ENCODE measurements around the gene PTPN4.

The PTPN4 gene

DNA sequence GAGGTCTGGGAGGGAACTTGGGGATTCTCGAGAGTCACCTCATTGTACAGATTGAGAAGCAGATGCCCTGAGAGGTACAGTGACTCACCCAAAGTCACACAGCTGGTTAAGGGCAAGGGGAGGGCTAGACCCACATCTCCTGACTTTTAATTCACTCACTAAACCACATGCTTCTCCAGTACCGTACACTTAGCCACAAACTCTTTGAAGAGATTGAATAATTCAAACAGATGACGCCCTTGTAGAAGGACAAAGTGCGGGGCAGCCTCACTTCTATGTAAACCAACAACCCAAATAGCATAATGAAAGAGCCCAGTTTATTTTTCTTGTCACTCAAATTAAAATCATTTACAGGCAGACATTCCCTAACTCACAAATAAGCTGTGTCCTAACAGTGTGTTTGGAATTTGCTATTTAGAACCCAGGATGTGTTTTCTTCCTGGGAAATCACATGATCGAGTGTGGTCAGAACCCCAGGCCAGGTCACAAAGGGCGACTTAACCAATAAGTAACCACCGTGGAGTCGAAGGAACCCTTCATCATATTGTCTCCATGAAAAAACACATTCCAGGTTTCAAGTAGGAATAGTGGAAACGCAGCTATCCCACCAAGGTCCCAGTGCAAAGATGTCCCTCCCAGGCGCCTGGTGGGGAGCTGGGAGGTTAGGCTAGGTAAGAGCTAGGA is 35.8 kb upstream of the PTPN4 start:
- no peaks in the 10 kb centered on the region for H3K9me3 Mint-ChIP-seq
- H3K27ac Mint-ChIP-seq: peak overlapping the region; percentile 49
- no peaks in the 10 kb centered on the region for H3K36me3 Mint-ChIP-seq (ENCODE audit: low read depth)

DNA sequence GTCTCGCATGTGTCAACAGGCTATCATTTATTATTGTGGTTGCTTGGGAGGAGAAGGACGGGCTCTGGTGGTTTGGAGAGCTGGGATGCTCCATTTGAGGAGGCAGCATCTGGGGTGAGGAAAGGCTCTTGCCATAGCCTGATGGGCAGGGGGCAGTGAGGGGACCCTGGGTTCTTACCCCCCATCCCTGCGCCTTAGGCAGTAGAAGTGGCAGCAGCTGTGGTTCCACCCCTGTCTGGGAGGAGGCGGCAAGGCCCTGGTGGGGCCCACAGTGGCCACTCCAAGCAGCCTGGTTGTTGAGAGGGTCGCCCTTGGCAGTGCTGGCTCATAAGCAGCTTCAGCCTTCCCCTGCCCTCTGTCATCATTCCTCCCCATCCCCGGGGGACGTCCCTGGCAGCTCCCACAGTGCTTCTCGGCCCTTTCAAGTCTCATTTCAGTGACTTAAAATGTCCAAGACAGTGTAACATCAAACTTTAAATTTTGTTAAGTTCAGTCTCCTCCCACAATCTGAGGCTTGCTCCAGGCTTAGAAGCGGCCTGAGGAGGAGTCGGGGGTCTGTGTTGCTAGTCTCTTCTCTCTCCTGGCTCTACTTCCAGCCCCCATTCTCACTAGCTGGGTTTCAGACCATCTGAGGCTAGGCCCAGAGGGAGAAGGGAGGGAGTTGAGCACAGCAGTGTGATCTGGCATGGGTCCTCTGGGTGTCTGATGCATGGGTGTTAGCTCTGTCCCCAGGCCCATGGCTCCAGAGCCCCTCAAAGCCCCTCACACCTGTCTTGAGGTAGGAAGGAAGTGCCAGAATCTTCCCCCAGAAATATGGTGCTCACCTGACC is 34.9 kb upstream of the PTPN4 start:
- no peaks in the 10 kb centered on the region for H3K9me3 Mint-ChIP-seq
- H3K36me3 Mint-ChIP-seq (ENCODE audit: low read depth): no peaks in the 10 kb centered on the region
- H3K4me3 Mint-ChIP-seq: no peak overlapping the region
- H3K4me1 Mint-ChIP-seq (ENCODE audit: low read depth): peaks cover 10% of the 10 kb centered on the region
- H3K27me3 Mint-ChIP-seq: no peaks in the 10 kb centered on the region
- no peak overlapping the region for H3K27ac Mint-ChIP-seq

More for the DNA sequence above, 35.8 kb upstream of the PTPN4 start:
- Mint-ChIP-seq H3K4me3 (no peak overlapping the region), H3K4me1 (ENCODE audit: low read depth) (peaks cover 12% of the 10 kb centered on the region), H3K27me3 (no peaks in the 10 kb centered on the region)

DNA sequence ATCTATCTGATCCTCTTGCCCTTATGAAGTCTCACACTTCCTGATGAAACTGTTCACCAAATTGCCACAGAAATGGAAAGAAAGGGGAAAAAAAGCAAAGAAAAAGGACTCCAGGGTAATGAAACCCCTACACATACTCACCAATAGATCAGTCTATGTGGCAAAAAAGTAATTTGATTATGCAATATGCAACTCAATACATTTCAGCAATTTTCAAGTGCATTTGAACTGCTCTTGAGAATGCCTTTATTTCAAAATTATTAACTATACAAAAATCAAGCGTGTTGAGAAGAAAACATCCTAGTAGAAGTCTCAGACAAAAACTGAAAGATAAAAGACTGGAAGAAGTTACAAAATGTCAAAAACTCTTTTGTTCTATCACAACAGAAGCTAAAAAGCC is 32.2 kb upstream of the PTPN4 start:
- Mint-ChIP-seq H3K4me3 (no peak overlapping the region), H3K36me3 (ENCODE audit: low read depth) (no peaks in the 10 kb centered on the region), H3K4me1 (ENCODE audit: low read depth) (peaks cover 10% of the 10 kb centered on the region), H3K9me3 (no peaks in the 10 kb centered on the region), H3K27ac (no peak overlapping the region), H3K27me3 (no peaks in the 10 kb centered on the region)

DNA sequence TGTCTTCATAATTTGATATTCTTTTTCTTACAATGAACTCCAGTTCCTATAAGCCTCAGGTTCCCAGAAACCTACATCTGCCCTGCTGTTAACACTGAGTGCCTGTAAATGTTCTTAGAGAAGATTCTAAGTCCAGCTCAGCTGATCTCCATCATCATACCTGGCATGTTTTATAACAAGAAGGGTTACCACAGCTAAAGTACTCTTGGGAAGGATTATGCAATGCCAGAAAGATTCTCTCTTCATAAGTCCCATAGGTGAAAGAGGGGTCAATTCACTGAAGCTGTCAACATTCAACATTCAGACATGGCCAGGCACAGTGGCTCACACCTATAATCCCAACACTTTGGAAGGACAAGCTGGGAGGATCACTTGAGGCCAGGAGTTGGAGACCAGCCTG is 31.3 kb upstream of the PTPN4 start:
- H3K27ac Mint-ChIP-seq: no peak overlapping the region
- no peaks in the 10 kb centered on the region for H3K27me3 Mint-ChIP-seq
- peaks cover 8% of the 10 kb centered on the region for H3K4me1 Mint-ChIP-seq (ENCODE audit: low read depth)
- no peaks in the 10 kb centered on the region for H3K9me3 Mint-ChIP-seq
- no peak overlapping the region for H3K4me3 Mint-ChIP-seq
- no peaks in the 10 kb centered on the region for H3K36me3 Mint-ChIP-seq (ENCODE audit: low read depth)

DNA sequence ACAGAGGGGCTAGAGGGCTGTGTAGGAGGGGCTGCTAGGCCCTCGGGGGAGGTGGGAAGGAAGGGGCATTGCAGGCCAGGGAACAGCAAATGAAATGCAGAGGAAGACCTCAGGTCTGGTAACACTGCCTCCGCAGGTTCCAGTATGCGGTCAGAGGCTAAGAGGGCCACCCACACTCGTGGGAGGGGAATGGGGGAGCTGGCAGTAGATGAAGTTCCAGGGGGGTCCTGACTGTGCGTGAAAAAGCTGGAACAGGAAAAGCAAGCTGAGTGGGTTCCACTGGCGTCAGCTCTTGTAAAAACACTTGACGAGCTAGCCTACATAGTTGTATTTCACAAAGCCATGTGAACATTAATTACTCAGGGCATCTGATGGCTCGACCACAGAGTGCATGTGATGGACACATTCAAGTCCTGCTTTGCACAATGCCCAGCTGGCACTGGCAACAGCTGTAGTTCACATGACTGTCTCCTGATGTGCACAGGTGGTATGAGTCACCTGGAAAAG is 29.0 kb upstream of the PTPN4 start:
- H3K36me3 Mint-ChIP-seq (ENCODE audit: low read depth): no peaks in the 10 kb centered on the region
- no peak overlapping the region for H3K4me3 Mint-ChIP-seq
- H3K4me1 Mint-ChIP-seq (ENCODE audit: low read depth): no peaks in the 10 kb centered on the region
- no peak overlapping the region for H3K27ac Mint-ChIP-seq
- no peaks in the 10 kb centered on the region for H3K9me3 Mint-ChIP-seq
- no peaks in the 10 kb centered on the region for H3K27me3 Mint-ChIP-seq

DNA sequence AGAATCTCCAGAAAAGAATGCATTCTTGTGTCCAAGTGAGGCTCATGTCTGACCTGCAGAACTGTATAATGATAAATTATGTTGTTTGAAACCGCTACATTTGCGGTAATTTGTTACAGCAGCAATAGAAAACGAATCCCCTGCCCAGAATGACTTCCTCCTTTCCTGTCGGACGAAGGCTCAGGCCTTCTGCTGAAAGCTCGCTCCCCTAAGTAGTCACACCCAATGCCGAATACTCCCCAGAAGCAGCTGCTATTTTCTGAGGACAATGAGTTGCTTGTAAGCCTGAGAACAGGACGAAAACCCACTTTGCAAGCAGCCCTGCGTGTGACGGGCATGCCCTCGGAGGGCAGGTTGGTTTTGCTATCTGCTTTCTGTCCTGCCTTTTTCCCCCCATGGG is 27.7 kb upstream of the PTPN4 start:
- H3K4me1 Mint-ChIP-seq (ENCODE audit: low read depth): no peaks in the 10 kb centered on the region
- H3K36me3 Mint-ChIP-seq (ENCODE audit: low read depth): no peaks in the 10 kb centered on the region
- no peak overlapping the region for H3K4me3 Mint-ChIP-seq
- H3K27ac Mint-ChIP-seq: no peak overlapping the region
- no peaks in the 10 kb centered on the region for H3K9me3 Mint-ChIP-seq
- H3K27me3 Mint-ChIP-seq: no peaks in the 10 kb centered on the region

DNA sequence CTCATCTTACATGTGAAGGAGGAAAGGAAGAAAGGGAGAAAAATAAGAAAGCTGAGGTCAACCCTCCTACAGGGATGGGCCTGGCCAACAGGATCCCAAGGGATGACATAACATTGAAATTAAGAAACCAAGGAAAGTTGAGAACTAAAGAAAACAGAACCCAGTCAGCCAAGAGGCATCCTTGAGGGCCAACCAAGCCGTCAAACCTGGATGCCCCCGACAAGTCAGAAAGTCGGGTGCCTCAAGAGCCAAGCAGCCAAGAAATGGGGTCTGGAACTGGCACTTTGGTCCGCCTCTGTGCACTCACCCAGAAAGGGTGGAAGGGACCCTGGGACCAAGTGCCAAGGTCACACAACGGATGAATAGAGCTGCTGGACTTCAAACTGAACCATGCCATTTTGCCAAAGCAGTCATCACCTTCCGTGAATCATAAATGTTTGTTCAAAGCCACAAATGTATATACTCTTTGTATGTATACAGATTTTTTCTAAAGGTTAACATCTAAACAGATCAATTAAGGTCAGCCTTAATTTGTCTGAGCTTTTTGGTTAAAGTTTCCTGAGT is 27.0 kb upstream of the PTPN4 start:
- no peak overlapping the region for H3K27ac Mint-ChIP-seq
- H3K4me1 Mint-ChIP-seq (ENCODE audit: low read depth): no peaks in the 10 kb centered on the region
- no peaks in the 10 kb centered on the region for H3K27me3 Mint-ChIP-seq
- no peak overlapping the region for H3K4me3 Mint-ChIP-seq
- no peaks in the 10 kb centered on the region for H3K36me3 Mint-ChIP-seq (ENCODE audit: low read depth)
- H3K9me3 Mint-ChIP-seq: no peaks in the 10 kb centered on the region

DNA sequence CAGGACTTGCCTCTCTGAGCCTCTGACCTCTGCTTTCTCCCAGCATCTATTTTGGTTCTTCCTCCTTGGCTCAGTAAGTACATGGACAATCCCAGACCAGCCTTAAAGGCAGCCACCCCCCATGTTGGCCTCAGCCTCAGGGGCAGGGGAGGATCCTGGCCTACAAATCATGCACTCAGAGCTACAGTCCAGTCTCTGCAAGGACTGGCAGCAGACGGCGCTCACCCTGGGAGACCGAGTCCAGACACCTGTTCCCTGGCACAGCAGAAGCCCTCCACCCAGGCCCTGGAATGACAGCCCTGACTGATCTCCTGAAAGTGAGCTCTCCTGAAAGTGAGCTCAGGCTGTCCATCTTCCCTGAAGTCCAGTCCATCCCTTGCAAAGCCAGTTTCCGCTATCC is 25.7 kb upstream of the PTPN4 start:
- no peaks in the 10 kb centered on the region for H3K9me3 Mint-ChIP-seq

DNA sequence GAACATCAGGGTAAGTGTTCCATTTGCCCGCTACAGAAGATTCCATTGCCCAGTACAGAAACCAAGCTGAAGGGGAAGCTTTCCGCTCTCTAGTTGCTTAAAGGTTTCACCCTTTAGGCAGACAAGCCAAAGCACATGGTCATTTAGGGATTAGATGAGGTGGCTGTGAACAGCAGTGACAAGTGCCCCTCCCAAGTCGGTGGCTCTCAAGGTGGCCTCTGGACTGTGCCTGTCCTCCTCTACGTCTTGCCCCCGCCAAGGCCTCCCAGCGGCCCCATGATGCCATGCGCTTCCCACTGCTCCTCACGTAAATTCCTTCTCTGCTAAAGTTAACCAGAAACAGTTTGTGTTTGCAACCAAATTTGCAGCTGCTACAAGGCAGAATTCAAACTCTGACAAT is 24.2 kb upstream of the PTPN4 start:
- no peak overlapping the region for H3K27ac Mint-ChIP-seq
- no peaks in the 10 kb centered on the region for H3K9me3 Mint-ChIP-seq
- no peak overlapping the region for H3K4me3 Mint-ChIP-seq
- H3K4me1 Mint-ChIP-seq (ENCODE audit: low read depth): no peaks in the 10 kb centered on the region
- no peaks in the 10 kb centered on the region for H3K36me3 Mint-ChIP-seq (ENCODE audit: low read depth)
- no peaks in the 10 kb centered on the region for H3K27me3 Mint-ChIP-seq

More for the DNA sequence above, 25.7 kb upstream of the PTPN4 start:
- no peaks in the 10 kb centered on the region for H3K36me3 Mint-ChIP-seq (ENCODE audit: low read depth)
- H3K4me1 Mint-ChIP-seq (ENCODE audit: low read depth): no peaks in the 10 kb centered on the region
- H3K27ac Mint-ChIP-seq: no peak overlapping the region
- H3K4me3 Mint-ChIP-seq: no peak overlapping the region
- no peaks in the 10 kb centered on the region for H3K27me3 Mint-ChIP-seq

DNA sequence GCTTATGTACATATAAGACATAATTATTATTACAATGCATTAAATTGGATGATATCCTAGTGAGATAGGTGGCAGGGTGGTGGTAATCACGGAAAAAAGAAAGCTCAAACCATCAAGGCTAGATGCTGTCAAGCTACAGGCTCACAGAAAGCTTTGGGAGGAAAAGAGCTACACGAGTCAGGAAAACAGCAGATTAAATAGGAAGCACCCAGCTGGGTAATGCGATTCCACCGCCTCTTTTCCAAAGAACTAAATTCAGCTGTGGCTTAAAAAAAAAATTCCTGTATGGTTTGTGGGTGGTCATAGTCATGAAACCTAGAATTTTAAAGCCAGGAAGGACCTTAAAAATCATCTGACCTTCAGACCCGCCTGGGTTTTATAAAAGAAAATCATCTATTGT is 23.7 kb upstream of the PTPN4 start:
- no peak overlapping the region for H3K27ac Mint-ChIP-seq
- no peaks in the 10 kb centered on the region for H3K27me3 Mint-ChIP-seq
- H3K36me3 Mint-ChIP-seq (ENCODE audit: low read depth): no peaks in the 10 kb centered on the region
- H3K4me1 Mint-ChIP-seq (ENCODE audit: low read depth): no peaks in the 10 kb centered on the region
- H3K9me3 Mint-ChIP-seq: no peaks in the 10 kb centered on the region
- H3K4me3 Mint-ChIP-seq: no peak overlapping the region

DNA sequence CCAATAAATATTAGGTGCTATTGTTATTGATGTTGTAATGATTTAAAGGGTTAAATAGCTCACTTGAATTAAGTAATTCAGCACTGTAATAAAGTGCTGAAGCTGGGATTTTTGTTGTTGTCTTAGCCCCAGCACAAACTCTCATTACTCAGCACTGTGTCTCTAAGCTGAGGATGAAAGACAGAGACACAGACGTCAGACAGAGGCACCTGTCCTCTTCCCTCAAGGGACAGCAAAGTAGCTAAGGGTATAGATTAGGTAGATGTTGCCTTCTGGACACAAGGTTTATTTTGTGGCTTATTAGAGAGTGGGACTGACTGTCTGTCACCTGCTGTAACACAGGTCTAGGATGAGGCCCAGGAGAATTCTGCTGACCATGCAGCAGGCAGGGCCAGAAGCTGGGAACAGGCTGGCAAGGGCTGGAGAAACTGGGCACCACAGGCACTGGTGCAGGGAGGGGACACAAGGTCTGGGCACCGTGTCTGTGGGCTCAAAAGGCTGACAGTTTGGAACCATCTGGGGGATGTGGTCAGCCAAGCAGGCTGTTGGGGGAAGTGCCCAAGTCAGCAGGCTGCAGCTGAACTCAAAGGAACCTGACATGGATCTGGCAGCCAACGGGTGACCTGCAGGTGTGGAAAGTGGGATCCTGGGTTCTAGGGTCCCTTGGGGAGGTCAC is 20.0 kb upstream of the PTPN4 start:
- Mint-ChIP-seq H3K27me3 (peaks cover 3% of the 10 kb centered on the region), H3K4me1 (ENCODE audit: low read depth) (peaks cover 3% of the 10 kb centered on the region), H3K27ac (no peak overlapping the region), H3K36me3 (ENCODE audit: low read depth) (no peaks in the 10 kb centered on the region), H3K9me3 (no peaks in the 10 kb centered on the region), H3K4me3 (no peak overlapping the region)

DNA sequence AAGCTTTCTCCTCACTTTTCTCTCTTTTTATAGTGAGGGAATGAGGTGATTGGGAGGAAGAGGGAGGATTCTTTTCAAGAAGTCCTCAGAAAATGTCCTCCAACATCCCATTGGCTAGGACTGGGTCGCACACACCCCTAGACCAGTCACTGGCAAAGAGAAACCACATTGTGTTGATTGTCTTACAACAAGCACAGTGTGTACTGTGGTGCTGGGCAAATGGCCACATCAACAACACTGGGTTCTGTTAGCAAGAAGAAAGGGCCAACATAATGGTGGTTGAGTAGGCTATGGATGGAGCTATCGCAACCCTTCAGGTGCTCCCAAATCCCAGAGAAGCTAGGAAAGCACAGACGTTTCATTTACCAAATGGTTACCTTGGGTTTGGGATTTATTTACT is 18.7 kb upstream of the PTPN4 start:
- no peaks in the 10 kb centered on the region for H3K36me3 Mint-ChIP-seq (ENCODE audit: low read depth)
- H3K4me1 Mint-ChIP-seq (ENCODE audit: low read depth): peaks cover 3% of the 10 kb centered on the region
- peaks cover 3% of the 10 kb centered on the region for H3K27me3 Mint-ChIP-seq
- no peaks in the 10 kb centered on the region for H3K9me3 Mint-ChIP-seq
- no peak overlapping the region for H3K27ac Mint-ChIP-seq
- H3K4me3 Mint-ChIP-seq: no peak overlapping the region

DNA sequence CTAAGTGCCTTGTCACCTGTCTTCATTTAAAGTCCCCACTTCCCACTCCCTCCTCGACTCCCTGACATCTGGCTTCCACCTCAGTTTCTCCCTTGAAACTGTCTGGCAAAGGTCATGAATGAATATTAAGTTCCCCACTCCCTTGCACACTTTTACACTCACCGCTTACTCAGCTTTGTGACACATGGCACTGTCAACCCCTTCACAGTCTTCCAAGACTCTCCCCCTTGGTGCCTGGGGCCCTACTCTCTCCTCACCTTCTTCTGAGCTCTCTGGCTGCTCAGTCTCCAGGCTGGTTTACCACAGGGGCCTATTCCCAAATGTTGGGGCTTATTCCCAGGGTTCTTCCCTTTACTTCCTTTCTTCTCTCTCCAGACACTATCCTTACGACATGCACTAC is 17.9 kb upstream of the PTPN4 start:
- Mint-ChIP-seq H3K36me3 (ENCODE audit: low read depth) (no peaks in the 10 kb centered on the region), H3K4me3 (no peak overlapping the region), H3K4me1 (ENCODE audit: low read depth) (peaks cover 3% of the 10 kb centered on the region), H3K9me3 (no peaks in the 10 kb centered on the region), H3K27ac (no peak overlapping the region), H3K27me3 (peaks cover 3% of the 10 kb centered on the region)

DNA sequence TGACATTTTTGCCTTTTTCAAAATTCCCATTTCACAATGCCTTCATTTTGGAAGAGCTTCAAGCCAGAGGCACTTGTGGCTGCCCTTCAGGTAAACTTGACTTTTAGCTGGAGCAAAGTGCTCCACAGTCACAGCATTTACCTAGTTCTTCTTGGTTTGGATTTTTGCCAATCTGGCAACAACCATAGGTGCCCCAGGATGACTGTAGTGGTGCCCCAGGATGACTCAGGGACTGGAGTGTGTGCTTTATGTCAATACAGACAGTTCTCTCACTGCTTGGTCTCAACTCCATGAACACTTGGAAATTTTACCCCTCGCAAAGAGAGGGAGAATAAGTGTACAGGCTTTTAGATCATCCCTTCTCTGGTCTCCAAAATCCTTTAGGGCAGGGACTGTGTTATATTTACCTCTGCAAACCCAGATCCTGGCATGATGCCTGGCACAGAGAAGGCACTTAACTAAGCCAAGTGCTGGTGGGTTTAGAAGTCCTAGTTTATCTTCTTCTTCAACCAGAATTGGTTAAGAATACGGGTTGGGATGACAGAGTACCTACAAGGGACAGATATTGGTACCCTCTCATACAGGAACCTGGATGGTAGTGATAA is 15.3 kb upstream of the PTPN4 start:
- Mint-ChIP-seq H3K27ac (no peak overlapping the region), H3K4me1 (ENCODE audit: low read depth) (peaks cover 3% of the 10 kb centered on the region), H3K9me3 (no peaks in the 10 kb centered on the region), H3K36me3 (ENCODE audit: low read depth) (no peaks in the 10 kb centered on the region), H3K27me3 (peaks cover 3% of the 10 kb centered on the region), H3K4me3 (no peak overlapping the region)
